ENCODE data around the gene TRIO.
"Not testable (repeated sequence)": the region's sequence is repeated elsewhere in the genome, so short reads cannot be mapped to it uniquely, and the experiment has no call there.

TRIO gene
- total RNA-seq: 117 to 315 (median 240) reads per million in 18 experiments

DNA sequence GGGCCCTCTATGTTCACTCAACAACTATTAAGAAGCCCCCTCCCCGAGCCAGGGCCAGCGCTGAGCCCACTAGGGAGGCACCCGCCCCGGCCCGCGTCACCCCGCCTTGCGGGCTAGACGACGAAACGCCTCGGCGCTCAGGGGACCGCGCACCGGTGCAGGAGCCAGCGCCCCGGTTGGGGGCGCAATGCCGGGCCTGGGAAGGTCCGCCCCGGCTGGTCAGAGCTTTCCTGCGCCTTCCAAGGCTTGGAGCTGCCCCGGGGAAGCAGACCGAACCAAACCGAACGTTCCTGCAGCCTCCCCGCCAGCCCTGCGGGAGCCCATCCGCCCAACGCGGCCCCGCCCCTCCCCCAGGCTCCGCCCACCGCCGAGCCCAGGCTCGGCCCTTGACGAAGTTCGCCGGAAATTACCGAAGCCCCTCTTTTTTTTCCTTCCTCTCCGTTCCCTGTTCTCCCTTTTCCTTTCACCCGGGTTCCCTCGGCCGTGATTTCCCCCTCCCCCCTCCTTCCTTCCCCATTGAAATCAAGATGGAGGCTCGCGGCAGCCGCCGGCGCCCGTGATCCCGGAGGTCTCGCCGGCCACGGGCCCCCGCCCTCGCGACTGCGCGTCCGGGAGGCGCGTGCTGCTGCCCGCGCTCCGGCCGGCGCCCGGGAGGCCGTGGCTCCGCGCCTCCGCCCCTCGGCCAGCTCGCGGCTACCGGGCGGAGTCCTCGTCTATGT is at the start of gene TRIO:
Gene TRIO, plus strand, starts transcription at position 516 of the 719 bp plus-strand sequence. CDS start 384 bp downstream, outside the sequence.
- DNase-seq: peak; percentile 84 to 87

DNA sequence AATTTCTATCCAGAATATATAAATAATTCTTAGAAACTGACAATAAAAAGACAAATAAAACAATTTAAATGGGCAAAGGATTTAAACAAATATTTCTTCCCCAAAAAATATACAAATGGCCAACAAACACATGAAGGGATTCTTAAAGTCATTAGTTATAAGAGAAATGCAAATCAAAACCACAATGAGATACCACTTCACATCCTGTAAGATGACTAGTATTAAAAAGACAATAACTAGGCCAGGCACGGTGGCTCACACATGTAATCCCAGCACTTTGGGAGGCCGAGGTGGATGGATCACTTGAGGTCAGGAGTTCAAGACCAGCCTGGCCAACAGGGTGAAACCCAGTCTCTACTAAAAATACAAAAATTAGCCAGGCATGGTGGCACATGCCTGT is 45.8 kb upstream of the TRIO start:
- DNase-seq: not testable (repeated sequence)

DNA sequence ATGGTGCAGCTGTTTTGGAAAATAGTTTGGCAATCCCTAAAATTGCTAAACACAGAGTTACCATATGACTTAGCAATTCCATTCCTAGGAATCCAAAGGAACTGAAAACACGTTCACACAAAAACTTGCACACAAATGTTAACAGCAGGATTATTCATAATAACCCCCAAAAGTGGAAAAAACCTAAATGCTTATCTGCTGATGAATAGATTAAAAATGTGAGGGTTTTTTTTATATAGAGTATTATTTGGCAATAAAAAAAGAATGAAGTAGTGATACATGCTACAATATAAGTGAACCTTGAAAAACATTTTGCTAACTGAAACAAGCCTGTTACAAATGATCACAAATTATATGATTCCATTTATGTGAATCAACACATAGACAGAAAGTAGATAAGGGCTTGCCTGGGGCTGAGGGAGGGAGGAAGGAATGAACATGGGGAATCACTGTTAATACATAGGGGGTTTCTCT is 45.1 kb upstream of the TRIO start:
- DNase-seq: no peak

DNA sequence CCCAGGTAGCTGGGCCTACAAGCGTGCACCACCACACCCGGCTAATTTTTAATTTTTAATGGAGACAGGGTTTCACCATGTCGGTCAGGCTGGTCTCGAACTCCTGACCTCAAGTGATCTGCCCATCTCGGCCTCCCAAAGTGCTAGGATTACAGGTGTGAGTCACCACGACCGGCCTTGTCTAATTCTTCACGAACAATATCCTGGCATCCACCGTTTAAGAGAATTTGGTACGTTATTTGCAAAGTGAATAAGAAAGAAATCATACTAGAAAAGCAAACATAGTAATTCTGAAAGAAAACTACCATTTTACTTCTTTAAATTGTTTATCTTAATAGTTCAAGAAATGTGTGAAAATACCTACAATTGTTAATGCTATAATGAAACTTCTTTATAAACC is 42.9 kb upstream of the TRIO start:
- DNase-seq: no peak

DNA sequence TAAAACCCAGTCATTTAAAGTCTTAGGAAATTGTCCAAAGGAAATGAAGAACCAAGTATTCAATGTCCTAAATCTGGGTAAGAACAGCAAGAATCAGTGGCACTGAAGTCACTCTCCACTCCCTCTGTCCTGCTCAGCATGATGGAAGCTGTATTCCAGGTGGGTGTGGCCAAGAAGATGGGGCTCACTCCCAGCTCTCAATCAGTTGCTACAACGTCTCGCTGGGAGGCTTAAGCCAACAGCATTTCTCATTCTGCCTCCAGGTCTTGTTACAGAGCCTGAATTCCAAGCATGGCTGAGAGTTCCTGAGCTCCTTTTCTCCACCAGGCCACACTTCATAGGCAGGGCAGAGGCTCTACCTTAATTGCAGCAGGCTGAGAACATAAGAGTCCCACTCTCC is 41.2 kb upstream of the TRIO start:
- DNase-seq: no peak

DNA sequence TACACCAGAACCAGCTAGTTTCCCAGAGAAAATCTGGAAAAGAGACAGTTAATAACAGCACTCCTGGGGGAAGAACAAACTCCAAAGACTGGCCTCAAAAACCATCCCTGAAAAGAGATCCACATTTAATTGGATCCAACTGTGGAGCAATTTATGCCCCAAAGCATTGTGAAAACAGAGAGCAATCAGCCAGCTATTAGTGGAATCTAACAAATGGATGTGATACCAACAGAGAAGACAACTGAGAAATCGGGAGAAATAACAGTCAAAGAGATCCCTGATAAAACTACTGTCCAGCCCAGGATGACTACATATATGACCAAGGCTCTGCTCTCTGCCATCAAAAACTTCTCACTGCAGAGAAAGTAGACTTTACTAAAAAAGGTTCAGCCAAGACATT is 40.5 kb upstream of the TRIO start:
- no peak for DNase-seq

DNA sequence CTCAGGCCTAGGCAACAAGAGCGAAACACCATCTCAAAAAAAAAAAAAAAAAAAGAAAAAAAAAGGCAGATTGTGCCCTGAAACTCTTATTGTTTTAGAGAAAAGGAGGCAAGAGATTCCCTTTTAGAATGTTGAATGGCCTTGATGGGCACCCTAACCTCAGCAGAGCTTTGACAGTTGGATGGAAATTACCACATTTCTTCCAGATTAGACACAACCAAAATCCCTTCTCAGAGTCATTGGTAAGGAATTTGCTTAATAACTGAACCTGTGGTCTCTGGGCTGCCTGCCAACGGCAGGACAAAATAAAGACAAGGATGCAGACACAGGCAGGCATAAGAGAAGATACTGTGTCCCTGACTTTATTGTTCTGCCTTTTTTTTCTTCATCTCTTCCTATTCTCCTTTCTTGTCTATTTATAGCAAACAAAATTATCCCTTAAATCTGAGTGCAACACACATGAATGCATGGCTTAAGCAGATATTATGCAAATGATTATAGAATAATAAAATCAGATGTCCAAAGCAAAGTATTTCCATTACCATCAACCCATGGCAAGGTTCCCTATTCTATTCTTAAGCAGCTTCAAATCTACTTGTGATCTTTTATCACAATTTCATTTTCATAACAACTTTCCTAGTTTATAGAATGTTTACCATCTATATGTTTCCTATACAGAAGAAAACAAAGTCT is 37.3 kb upstream of the TRIO start:
- peak; percentile 40 to 50 for DNase-seq

DNA sequence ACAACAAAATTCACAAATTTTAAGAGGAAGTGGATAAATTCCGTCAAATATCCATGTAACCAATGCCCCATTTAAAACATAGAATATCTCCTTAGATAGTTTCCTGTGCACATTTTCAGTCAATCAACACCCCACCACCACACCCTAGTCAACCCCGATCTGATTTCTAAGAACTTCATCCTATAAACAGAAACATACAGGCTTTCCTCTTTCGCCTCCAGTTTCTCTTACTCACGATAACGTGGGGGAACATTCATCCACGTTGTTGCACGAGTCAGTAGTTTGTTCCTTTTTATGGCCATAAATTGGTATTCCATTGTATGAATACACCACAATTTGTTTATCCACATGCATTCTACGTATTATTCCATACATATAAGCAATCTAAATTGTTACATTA is 35.6 kb upstream of the TRIO start:
- peak; percentile 82 to 87 for DNase-seq

DNA sequence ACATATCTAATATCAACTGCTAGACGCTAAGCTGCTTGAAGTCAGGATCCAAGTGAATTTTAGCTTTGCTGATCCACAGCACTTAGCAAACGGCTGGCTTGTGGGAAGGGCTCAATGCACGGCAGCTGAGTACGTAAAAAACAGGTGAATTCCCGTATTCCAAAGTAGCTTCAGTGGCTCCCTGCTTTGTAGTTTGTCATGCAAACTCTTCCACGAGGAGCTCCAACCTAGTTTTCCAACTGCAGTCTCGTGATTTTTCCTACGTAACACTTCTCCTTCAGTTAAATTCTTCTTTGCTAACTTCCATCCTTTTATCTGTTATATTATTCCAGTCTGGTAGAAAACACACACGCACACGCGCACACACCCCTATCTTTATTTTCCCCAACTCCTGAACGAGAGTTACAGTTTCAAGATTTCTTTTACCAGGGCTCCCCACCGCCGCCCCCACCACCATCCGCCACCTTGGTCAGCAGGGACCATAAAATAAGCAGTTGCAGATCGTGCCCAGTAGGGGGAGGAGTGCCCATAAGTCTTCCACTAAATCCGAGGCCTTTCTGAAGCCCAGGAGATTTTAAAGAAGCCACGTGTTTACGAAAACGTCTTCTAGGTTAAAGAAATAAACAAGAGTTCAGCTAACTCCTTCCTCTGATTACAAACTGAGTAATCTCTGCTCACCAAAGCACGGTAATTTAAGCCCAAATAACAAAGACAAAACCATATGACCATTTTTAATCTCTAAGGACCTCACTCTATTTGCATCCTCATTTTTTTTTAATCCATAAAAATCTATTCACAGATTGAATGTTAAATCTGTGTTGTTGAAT is 34.8 kb upstream of the TRIO start:
- peak; percentile 72 to 75 for DNase-seq

DNA sequence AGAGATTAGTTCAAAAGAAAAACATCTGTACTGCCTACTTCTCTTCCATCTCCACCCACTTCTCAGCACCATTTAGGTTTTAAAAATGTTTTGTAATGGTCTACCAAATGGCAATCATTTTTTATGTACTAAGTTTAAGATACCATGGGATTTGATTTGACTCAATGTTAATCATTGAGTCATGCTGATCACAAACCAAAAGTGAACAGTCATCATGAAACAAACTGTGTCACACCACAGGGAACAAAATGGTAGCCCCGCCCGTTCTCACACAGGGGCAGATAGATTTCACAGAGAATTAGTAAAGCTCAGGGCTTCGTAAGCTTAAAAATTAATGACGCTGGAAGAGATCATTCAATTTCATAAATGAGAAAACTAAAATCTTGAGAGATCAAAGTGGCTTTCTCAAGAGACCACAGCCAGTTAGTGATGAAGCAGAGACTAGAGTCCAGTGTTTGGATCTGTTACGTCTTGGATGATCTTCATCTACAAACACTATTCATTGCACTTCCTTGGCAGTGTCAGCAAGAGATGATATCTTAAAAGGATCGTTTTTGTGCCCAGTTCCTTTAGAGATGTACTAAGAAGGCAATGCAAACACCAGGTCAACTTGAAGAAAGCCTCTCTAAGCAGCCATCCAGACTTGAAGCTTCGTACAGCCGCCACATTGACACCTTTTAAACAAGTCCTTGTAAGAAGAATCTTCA is 33.9 kb upstream of the TRIO start:
- peak; percentile 20 to 42 for DNase-seq

DNA sequence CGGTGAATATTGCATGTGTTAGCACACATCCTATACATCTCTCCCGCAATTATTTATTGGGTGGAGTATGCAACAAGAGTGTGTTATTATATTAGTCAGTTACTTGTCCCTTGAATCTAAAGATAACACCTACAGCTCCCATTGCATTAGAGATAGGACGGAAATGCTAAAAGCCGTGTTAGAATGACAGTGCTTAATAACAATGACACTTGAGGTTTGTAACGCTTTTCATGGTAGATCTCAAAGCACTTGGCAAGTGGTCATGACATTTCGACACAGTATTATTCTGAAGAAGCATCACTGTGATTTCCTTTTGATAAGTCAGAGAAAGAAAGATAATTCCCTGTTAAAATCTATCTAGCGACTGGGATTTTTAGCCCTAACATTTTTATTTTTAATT is 33.4 kb upstream of the TRIO start:
- DNase-seq: no peak

DNA sequence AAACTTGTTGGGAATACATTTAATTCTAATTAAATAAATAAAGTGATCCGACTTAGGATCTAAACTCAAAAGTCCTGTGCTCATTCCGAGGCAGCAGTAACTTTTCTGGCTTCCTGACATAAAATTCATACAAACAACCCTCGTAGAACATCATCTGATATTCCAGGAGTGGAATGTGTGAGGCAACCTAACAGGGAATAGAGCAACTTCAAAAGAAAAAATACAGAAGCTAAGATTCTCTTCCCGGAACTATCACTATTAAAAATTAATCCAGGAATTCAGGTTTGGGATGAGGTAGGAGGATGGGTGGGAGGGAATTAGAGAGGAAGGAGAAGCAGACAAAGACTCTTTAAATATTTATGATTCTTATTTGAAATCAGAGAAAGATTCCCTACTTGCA is 32.9 kb upstream of the TRIO start:
- no peak for DNase-seq

DNA sequence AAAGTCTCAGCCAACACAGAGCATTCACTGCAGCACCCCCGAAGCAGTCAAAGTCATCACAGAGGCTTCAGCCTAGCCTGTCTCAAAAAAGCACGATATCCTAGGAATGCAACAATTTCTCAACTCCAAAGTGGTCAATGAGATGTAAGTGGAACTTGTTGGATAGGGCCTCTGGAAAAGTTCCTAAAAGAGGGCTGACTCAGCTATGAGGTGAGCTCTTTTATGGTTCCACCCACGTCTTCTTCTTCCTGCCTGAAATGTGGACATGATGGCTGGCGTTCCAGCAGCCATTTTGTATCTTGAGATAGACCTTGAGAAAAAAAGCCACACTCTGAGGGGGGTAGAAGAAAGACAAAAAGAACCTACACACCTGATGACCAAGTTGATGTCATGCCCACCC is 32.5 kb upstream of the TRIO start:
- no peak for DNase-seq

DNA sequence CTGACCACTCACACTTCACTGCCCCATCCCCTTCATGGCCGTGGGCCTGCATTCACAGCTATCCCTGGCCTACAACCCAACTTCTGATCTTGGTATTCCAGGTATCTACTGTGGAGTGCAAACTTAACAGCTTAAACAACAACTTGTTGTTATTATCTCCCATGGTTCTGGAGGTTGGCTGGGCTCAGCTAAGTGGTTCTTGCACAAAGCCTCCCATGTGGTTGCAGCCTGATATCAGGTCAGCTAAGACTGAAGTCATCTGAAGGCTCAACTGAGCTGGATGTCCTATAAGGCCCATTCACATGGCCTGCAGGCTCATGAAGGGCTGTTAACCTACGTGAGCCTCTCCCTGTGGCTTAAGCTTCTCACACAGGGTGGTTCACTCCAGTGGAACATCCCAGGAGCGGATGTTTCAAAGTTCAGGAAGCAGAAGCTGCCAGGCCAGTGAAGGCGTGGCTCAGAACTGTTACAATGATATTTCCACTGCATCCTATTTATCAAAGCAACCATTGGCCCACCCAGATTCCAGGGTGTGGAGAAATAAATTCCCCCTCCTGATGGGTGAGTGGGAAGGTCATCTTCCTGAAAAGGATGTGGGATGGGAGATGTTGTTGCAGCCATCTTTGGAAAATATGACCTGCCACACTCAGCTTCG is 30.0 kb upstream of the TRIO start:
- peak in 1 of 2 donors; percentile 7 for DNase-seq

DNA sequence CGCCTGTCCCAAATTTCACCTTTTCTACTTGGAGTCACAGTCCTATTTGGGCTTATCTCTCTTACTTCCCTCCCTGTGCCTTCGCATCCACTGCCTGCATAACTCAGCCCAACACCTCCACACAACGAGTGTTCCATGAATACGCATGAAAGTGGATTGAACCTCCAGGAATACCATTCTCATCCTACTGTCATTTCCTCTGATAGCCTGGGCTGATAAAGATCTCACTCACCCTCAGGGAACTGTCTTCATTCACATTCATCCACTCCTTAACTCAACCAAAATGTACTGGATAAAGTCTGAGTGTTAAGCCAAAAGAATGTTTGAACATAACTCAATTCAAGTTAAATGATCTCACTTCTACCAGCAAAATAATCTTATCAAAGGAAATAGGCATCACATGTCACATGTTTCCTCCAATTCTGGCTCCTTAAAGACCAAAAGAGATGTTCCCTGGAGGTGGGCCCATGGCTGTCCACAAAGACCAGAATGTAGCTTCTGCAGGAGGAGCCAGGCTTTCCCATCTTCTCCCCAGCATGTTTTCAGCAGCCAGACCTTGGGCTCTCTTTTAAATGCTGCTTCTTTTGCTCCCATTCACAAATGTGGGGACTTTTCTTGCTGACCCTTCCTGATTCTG is 28.4 kb upstream of the TRIO start:
- DNase-seq: no peak

DNA sequence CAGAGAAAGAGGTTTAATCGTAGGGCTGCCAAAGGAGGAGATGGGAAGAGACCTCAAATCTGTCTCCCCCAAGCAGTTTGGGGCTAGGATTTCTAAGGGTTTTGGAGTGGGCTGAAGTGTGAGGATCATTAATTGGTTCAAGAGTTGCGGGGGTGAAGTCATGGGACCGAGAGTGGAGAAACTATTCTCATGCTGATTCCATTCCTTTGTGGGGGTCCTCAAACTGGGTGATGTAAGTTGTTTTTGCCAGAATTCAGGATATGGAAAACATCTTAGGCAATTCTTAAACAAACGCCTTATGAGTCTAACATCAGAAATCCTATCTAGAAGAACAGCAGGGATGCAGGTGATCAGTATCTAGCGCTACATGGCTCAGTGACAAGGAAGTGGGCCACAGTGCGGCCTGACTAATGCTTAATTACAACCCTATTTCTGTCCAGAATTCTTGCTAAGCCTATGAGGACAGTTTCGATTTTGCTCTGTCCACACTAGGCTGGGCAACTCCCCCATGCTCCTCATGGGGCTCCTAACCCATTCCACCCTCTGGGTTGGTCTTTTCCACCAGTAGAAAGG is 27.7 kb upstream of the TRIO start:
- DNase-seq: no peak

DNA sequence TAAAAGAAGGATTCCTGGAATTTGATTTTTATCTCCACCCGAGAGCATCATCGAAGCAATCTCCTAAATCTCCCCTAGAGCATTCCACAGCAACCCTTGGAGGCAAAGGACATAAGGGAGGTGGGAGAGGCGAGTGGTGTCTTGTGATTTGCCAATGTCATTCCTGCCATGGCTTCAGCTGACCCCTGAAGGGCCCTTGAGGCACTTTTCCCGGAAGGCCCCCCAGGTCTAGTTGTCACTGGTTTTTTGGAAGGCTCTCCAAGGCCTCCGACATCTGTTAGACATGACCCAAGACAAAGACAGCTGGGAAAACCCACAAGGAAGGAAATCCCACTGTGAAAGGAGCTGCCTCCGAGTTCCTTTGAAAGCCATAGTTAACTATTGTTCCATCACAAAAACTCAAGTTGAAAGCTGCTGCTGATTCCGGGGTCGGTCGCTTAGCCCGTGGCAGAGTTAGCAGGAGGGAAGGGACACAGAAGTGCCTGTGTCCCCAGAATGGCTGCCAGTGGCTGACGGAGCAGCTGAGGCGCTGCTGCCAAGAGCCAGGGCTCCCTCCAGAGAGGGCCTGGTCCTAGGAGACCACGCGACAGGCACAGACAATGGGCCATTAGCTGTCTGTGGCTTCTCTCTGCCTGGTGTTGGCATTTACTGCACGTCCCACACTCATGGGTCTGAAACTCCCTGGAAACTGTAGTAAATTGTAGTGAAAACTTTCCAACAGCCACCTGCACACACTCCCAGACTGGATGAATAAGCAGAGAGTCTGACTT is 24.4 kb upstream of the TRIO start:
- no peak for DNase-seq

DNA sequence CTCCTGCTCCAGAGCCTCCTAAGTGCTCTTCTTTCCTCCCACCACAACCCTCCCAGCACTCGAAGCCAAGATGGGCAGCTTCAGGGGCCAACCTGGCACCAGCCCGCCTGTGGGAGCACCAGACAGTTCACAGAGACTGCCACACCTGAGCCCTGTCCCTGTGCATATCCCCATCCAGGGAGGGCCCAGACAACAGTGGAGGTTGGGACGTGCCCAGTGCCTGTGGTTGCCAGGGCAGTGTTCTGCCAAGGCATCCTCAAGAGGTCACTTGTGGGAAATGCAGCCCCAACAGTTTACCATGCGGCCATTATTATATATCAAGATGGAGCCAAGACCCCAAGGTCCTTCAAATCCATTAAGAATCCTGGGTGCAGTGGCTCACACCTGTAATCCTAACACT is 23.0 kb upstream of the TRIO start:
- DNase-seq: no peak

DNA sequence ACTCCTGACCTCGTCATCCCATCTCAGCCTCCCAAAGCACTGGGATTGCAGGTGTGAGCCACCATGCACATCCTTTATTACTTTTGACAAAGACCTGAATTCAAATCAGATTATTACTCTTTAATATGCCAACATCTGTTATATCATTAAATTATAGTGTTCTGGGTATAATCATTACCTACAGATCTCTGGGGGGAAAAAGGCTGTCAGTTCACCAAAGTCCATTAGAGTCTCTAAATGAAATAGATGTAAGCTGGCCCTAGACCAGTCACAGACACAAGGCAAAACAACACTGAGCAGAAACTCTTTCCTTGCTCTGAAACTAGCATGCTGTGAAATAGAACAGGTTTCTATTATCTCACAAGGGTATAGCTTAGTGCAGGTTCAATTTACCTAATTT is 21.6 kb upstream of the TRIO start:
- DNase-seq: no peak

DNA sequence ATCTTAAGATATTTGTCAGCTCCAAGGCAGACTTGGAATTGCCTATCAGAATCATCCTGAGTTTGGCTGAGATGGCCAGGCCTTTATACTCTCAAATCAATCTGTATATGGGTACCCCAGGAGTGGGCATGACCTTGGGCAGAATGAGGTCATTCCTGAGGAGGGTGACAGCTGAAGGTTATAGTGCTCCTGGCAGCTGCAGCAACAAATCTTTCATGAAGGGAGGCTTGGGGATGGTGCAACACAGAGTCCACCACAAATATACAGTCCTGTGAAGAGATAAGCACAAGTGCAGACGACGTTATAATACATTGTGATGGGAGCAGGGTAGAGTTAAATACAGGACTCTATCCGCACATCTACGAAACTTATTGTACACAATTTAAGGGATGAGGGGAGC is 21.1 kb upstream of the TRIO start:
- DNase-seq: no peak
